DMS53 treated with DMSO at 0.1 percent for 48 hours (cell line): Measurements from ENCODE around the gene SMIM36.
"Not testable (repeated sequence)": the region's sequence is repeated elsewhere in the genome, so short reads cannot be mapped to it uniquely, and the experiment has no call there.

ENCODE experiments used
- DNase-seq: peaks from one replicate; lab custom pipeline; 2025; ENCODE audit not compliant: unreplicated experiment; lab: John Stamatoyannopoulos, UW

The SMIM36 gene

DNA sequence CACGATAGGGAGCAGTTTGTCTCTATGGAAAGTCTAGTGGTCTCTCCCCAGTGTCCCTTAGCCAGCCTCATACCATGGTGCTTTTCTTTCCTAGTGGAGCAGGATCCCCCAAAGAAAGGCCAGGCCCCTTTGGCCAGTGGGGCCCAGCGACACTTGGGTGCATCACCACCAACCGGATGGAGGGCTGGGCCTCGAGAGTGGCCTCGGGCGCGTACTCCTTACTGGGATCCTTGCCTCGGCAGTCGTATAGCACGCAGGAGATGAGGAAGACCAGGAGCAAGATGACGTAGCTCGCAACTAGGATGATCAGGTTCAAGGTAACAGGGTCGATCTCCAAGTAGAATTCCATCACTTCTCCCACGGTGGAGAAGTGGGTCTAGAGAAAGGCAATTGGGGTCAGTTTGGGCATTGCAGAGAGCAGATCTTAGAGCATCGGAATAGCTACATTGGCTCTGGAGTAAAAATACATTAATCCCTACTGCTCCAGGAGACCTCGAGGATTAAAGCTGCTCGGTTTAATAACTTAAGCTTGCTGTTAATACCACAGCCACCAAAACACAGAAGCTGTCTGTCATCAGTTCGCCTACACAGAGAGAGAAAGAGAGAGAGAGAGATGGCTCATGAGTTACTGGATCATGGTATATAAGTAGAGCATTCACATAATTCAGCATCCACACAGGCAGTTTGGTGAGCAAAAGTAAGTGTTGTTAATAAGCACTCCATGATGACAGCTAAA is at the start of gene SMIM36:
TSS of gene SMIM36 (minus strand) at position 467 of the 736 bp plus-strand sequence.
- no peak for DNase-seq

DNA sequence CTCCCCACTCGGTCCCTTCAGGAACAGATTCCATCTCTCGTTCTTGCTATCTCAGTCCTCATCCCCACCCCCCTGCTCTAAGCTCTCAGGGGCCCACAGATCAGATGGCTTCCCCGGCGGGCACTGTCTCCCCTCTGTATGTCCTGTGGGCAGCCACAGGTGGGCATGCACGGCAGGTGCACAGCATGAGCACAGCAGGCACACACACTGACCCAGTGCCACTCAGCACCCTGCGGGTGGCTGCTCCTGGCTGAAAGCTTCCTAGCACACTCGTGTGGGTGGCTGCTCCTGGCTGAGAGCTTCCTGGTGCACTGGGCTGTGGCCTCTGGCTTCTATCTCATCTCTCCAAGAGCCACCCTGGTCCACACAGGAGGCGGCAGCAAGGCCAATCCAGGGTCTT is 44.5 kb upstream of the SMIM36 start:
- no peak for DNase-seq

DNA sequence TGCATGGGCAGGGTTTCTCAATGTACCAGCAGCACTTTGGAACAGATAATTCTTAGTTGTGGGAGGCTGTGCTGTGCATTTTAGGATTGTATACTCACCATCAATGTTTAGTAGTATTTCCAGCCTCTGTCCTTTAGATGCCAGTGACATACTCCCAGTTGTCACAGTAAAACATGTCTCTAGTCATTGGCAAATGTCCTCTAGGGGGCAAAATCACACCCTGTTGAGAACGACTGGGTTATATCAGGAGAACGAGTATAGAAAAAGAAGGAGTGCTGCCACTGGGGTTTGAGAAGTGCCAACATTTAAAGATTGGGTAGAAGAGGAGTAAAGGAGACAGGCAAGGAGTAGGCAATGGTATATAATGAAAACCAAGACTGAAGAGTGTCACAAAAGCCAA is 37.9 kb upstream of the SMIM36 start:
- no peak for DNase-seq

DNA sequence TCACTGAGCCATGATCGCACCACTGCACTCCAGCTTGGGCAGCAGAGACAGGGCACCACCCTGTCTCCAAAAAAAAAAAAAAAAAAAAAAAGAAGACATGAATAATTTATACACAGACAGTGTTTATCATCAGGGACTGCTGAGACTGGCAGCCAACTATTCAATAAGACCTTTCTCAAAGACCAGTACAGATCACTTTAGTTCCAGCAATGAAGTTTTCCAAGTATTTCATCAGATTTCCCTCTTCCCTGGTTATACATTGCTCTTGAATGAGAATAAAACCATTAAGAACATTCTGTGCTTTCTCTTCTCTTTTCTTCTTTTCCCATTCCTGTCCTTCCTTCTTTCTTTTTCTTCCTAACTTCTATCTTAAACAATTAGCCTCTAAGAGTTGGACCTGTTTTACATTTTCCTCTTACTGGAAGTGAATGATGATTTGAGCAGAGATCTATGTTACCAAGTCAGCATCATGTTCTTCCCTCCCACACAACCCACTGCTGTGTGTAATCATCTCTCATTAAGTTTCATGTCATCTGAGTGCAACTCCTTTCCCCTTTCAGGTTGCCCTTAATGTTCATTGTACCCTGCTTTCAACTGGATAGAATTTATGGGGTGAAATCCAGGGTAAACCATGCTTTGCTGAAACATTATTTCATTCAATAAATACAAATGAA is 35.9 kb upstream of the SMIM36 start:
- DNase-seq = no peak

DNA sequence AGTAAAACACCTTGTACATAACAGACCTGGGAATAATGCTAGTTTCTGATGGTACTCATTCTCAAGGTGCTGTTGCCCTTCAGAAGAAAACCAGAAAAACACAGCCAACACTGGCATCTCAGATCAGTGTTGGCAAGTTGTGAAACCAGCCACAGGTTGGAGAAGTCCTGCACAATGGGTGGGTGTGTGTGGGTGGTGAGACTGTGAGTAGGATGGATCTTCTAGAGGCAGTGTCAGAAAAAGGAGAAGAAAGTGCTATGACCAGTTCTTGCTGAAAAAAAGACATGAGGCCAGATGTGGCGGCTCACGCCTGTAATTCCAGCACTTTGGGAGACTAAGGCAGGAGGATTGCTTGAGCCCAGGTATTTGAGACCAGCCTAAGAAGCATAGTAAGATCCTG is 35.2 kb upstream of the SMIM36 start:
- DNase-seq = no peak

DNA sequence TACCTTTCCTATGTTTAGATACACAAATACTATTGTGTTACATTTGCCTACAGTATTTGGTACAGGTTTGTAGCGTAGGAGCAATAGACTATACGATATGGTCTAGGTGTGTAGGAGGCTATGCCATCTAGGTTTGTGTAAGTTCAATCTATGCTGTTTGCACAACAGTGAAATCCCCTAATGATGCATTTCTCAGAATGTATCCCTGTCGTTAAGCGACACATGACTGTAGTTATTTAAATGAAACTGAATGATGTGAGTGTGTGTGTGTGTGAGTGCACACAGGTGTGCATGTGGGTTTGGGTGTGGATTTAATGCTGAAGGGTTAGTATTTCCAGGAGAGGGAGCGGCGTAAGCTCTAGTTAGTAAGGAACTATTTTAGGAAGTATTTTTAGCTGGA is 34.6 kb upstream of the SMIM36 start:
- no peak for DNase-seq

DNA sequence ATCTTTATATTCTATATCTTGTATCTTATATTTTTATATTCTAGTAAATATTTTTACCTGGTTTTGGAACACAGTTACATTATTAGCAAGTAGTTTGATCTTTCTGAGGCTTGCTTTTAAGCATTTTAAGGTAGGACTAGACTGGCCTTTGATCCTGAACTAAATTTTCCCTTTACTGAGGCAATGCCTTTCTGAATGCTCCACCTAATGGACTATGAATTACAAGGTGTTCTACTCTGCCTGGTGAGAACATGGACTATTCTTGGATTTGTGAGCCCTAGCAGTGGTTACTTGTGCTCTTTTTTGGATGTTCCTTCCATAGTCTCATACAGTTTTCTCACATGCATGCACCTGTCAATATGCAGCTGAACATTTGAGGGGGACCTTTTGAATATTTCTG is 32.5 kb upstream of the SMIM36 start:
- no peak for DNase-seq

DNA sequence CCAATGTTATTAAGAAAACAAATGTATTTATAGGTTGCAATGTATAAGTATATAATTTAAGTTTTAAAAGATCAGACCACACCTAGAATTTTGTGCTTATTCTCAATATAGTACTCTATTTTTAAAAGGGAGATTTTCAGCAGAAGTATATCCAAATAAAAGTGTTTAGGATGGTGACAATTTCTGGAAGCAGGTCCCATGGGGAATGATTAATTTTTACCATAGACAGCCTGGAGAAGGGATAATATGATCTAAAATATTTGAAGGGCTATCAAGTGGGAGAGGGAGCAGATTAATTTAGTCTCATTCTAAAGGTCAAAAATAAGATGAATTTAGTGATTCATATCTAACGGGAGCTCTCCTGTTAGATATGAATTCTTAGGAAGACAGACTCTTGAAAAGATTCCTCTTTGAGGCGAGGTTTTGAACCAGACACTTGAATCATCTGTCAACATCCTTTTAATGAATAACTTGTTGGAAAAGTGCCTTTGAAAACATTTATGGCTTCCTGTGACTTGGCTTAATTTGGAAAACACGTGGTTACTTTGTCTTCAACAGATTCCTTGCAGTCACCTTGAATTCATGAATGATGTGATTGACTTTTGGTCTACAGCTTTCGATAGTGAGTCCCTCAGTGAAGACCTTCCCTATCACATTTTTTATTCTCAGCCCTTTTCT is 29.3 kb upstream of the SMIM36 start:
- DNase-seq = peak; percentile 6

DNA sequence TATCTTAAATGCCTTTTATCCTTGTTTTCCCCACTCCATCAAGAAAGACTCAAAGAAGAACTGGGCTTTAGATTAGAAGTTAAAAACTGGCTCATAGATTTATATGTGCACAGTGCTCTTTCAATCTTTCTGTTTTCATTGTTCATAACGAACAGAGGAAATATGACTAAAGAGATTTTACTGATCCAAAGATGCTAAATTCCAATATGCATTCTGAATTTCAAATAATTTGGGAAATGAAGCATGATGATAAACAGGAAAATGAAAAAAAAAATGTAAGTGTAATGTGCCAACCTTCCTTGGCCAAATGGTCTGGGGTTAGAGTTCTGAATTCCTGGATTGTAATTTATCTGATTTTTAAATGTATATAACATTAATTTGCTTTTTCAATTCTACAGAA is 25.0 kb upstream of the SMIM36 start:
- DNase-seq = no peak

DNA sequence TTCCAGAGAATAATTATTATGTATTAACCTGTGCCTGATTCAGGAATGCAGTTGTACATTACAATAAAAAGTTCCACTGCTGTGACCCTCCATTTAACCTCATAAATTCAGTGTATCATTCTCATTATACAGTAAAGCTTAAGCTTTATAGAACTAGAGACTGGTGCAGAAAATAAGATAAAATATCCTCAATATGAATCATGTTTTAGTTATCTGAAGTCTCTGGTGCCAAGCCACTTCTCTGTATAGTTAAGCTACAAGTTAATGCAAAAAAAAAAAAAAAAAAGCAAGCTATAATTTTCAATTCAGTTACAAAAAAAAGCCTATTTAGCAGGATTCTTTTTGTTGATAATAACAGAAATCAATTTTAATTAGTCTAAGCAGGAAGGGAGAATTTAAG is 22.4 kb upstream of the SMIM36 start:
- DNase-seq = no peak

DNA sequence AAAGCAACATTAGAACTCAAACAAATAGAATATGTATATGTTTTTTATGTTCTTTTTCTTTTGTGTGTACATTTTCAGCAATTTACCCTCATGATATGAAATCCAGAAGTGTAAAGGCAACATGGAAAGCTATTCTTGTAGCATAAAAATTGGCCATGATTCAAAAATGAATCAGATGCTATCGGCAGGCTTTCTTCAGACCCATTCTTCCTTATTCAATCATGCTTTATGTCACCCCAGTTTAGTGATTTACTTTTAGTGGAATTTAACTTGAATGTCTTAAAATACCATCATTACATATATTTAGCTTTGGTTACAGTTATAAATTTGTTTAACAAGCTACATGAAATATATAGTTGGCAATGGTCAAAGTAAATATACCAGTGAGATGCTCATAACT is 21.4 kb upstream of the SMIM36 start:
- no peak for DNase-seq

DNA sequence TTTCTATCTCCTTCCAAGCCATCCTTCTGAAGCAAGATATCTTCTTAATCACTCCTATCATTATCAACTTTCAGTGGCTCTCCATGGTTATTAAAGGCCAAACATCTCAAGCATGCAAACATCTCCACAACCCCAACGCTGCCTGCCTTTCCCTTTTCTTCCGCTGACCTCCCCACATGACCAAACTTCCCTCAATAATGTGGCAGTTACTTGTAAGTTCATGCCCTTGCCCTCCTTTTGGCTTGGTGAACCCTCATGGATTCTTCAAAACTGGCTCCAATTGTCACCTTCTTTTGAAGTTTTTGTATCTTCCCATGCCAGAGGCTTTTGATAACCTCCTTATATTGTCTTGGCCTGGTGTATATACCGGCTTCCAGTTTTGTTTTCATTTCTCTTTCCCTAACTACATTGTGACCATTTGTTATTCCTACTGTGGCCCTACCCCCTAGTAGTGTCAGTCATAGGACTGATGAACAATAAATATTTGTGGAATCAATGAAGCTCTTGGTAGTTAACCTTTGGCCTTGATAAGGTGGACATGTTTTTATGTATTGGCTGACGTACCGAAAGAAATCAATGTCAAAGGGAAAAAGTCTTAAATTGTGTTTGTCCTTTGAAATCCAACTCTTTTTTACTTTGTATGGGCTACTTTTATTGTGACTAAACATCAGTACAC is 19.9 kb upstream of the SMIM36 start:
- no peak for DNase-seq

DNA sequence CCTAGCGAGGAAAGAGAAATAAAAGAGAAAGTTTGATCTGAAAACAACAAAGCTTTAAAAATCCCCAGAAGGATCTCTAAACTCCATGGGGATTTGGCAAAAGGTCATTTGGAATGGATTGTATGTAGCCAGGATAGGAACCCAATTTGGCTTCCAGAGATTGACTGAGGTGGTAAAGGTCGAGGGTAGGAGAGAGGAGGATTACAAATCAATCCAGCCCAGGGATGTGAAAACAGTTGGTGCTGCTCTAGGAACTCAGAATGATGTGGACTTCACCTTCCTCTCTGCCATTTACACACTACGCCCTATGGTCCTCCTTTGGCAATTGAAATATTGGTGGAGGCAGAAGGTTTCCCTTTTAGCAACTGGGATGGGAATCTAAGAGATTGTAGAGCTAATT is 18.8 kb upstream of the SMIM36 start:
- no peak for DNase-seq

DNA sequence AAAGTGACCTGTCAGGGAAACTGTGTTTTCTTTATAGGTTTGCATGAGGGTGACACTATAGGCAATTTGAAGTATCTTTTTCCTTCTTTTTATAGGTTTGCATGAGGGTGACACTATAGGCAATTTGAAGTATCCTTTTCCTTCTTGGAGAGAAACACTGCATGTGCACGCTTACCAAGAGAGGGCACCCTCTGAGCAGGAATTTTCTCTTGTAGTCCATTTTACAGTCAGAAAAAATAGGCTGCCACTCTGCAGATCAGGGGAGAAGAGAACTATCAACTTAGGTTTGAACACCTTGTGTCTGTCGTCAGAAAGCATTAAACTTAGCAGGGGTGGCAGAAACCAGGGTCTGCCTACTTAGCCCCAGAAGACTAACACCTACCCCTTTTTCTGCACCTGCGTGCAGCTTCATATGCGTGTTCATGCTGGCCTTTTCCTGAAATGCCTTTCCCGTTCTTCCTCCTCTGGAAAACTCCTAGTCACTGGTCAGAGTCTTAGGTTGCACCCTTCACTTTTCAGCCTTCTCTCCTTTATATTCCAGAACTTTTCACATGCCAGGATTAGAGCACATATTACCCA is 16.4 kb upstream of the SMIM36 start:
- peak; percentile 43 for DNase-seq

DNA sequence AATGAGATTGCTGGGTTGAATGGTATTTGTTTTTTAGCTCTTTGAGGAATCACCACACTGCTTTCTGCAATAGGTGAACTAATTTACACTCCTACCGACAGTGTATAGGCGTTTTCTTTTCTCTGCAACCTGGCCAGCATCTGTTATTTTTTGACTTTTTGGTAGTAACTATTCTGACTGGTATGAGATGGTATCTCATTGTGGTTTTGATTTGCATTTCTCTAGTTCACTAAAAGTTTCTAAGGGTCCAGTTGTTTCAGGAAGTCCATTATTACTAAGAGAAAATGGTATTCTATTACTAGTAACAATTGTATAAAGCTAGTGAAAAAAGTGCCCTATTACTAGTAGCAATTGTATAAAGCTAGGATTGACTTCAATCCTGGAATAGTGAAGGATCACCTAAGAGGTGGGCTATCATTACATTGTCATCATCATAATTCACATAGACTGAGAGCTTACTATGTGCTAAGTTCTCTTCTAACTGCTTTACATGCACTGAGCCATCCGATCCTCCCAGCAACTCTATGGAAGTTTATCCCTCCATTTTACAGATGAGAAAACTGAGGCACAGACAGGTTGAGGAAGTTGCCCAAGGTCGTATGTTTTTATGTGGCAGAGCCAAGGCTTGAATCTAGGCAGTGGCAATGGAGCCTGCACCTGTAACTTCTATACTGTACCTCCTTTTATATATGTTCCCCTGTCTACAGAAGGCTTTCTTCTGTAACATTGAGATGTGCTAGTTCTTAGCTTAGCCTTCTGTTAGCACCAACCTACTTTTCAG is 13.4 kb upstream of the SMIM36 start:
- no peak for DNase-seq

DNA sequence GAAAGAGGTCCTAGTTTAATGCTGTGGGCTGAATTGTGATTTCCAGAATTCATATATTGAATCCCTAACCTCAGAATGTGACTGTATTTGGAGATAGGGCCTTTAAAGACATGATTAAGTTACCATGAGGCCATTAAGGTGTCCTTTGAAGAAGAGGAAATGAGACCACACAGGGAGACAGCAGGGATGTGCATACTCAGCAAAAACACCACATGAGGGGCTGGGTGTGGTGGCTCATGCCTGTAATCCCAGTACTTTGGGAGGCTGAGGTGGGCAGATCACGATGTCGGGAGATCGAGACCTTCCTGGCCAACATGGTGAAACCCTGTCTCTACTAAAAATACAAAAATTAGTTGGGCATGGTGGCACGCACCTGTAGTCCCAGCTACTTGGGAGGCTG is 11.8 kb upstream of the SMIM36 start:
- not testable (repeated sequence) for DNase-seq

DNA sequence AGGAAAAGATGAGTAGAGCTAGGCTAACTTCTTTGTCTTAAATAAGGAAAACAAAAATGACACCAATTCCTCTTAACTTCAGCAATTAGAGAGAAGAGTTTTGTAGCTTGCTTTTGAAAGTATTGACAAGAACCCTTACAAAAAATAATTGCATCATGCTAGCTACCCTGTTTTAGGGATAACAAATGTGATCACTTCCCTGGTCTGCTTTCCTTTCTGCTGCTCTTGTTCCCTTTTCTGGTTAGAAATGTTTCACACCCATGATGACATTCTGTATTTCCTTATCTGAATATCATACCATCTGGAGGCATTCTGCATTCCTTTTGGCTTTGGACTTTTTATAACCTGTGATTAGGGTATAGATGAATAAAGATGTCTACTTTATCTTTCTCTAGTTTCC is 9.9 kb upstream of the SMIM36 start:
- DNase-seq = no peak

DNA sequence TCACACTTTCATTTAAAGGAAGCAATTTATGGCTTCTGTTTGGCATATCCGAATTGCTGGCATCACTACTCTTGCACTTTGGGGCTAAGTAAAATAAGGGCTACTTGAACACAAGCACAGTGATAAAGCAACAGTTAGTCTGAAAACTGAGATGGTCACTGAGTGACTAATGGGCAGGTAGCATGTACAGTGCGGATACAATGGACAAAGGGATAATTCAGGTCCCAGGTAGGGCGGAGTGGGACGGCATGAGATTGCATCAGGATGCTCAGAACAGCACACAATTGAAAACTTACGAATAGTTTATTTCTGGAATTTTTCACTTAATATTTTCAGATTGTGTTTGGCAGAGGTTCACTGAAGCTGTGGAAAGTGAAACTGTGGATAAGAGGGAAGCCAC is 9.2 kb upstream of the SMIM36 start:
- no peak for DNase-seq

DNA sequence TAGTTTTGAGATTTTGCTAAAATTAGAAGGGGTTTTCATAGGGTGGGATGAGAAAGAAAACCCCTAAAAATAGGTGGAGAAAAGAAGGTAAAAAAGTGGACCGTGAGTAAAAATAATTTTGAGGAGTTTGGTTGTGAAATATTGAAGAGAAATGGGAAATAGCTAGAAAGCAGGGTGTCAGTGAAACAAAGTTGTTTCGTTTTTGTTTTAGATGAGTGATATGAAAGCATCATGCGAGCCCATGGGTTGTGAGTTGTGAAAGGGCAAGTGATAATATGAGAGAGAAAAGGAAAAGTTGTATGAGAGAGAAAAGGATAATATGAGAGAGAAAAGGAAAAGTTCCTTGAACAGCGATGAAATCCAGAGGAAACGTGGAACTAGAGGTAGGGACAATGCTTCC is 7.3 kb upstream of the SMIM36 start:
- DNase-seq = no peak

DNA sequence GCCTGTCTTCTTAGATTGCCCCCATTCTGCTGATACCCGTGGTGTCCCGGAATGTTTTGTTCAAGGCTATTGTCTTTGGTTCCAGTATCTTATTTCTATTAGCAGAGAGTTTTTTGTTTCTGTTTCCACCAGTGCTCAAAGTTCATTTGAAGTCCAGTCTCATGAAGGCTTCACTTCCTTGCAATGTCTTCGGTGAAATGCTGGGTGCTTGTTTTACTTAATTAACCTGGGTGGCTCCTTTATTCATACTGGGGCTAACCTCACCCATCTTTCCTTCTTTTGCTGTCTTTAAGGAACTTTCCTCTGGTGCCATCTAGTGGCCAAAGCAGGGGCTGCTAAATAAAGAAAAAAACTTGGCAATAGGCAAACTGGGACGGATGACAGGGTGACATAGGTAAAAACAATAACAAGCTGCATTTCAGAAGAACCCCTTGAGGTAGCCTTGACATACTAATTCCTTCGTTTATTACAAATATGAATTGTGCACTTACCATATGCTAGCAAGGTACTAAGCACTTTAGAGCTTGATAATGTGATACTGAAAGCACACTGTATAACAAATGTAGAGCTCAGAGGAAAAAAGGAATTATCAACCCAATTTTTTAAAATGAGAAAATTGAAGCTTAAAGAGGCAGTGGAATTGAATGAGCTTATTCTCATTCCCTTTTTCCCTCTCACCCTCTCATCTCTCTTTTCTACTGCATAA is 2.8 kb upstream of the SMIM36 start:
- peak; percentile 36 for DNase-seq
